ENCODE measurements around the gene NPTN.

GRCh38 chr15:73589766-73590165 is 43.4 kb downstream of the NPTN start:
- no peak for TF ChIP-seq CTCF (IDR thresholded peaks at IDR 0.05)
- TF ChIP-seq POLR2AphosphoS5 (IDR thresholded peaks at IDR 0.05; ENCODE audit: low read depth, low read length): no peak
- TF ChIP-seq SIN3A (IDR thresholded peaks at IDR 0.05; ENCODE audit: borderline replicate concordance, insufficient read depth, low read depth, low read length): no peak
- no peak for TF ChIP-seq TCF7L2 (IDR thresholded peaks at IDR 0.05; ENCODE audit: low read depth, low read length)
